IMR-90 (cell line): ENCODE data around the gene CATSPER4. TPM values are rescaled to one million over a fixed set of nuclear protein-coding genes. Genes with fewer than 3 reads are reported as not detected.

Source experiments
- ATAC-seq: fragments of 200-7000 bp; cut with Tn5 transposase; 2 replicates; pipeline ENCODE4 v1.9.1; 2020; ENCODE audit warnings: low read depth, mild to moderate bottlenecking, moderate library complexity
- BruUV-seq: library from RNA; stranded (reverse); fragments of 400-500 nt; replicated peaks from 2 replicates; lab custom pipeline; 2021; lab: Mats Ljungman, UMichigan
- CTCF ChIA-PET: fragments of 300-600 bp; formaldehyde crosslinking; extraction: SDS; loops from one replicate; lab custom pipeline; 2021; ENCODE audit warnings: antibody characterized with exemption; lab: Yijun Ruan, JAX
- POLR2A ChIA-PET: fragments of 300-600 bp; sonication (Branson Sonifier 250); formaldehyde crosslinking; loops from one replicate; lab custom pipeline; 2022; ENCODE audit warnings: antibody characterized with exemption; ENCODE audit not compliant: unreplicated experiment; lab: Charles Lee
- DNase-seq: peaks from one replicate; pipeline ENCODE4 v3.0.0; 2013
- H2AFZ ChIP-seq: replicated peaks from 2 replicates; pipeline ENCODE3; 2013; ENCODE audit warnings: low read length, mild to moderate bottlenecking; ENCODE audit not compliant: poor library complexity
- H2AK5ac ChIP-seq: 2 replicates; pipeline ENCODE4 v1.6.1; 2013; ENCODE audit warnings: low read depth, low read length, inconsistent platforms
- H2AK9ac ChIP-seq: replicated peaks from 2 replicates; pipeline ENCODE3; 2013; ENCODE audit warnings: mild to moderate bottlenecking, low read depth, low read length, moderate library complexity; ENCODE audit not compliant: poor library complexity
- H2BK120ac ChIP-seq: 2 replicates; pipeline ENCODE4 v1.6.1; 2013; ENCODE audit warnings: low read depth, low read length, inconsistent platforms
- H2BK15ac ChIP-seq: 3 replicates; pipeline ENCODE4 v1.6.1; 2013; ENCODE audit warnings: low read depth, low read length, inconsistent platforms
- H2BK20ac ChIP-seq: 2 replicates; pipeline ENCODE4 v1.6.1; 2013; ENCODE audit warnings: low read depth, mild to moderate bottlenecking, inconsistent platforms, low read length, moderate library complexity
- H2BK5ac ChIP-seq: 2 replicates; pipeline ENCODE4 v1.6.1; 2013; ENCODE audit warnings: mild to moderate bottlenecking, low read depth, low read length, inconsistent platforms; ENCODE audit not compliant: poor library complexity, severe bottlenecking
- H3K14ac ChIP-seq: replicated peaks from 2 replicates; pipeline ENCODE4 v1.6.1; 2013; ENCODE audit warnings: low read depth, low read length, inconsistent platforms
- H3K18ac ChIP-seq: 2 replicates; pipeline ENCODE4 v1.6.1; 2013; ENCODE audit warnings: low read depth, low read length, control low read depth
- H3K23ac ChIP-seq: 2 replicates; pipeline ENCODE4 v1.6.1; 2013; ENCODE audit warnings: low read depth, low read length, inconsistent platforms
- H3K27ac ChIP-seq: 2 replicates; pipeline ENCODE4 v1.5.1; 2013; ENCODE audit warnings: mild to moderate bottlenecking, control low read depth, low read length; ENCODE audit not compliant: insufficient read depth
- H3K27me3 ChIP-seq: 2 replicates; pipeline ENCODE4 v1.6.1; 2013; ENCODE audit warnings: low read length; ENCODE audit not compliant: control insufficient read depth, insufficient read depth
- H3K36me3 ChIP-seq: 2 replicates; pipeline ENCODE4 v1.6.1; 2013; ENCODE audit warnings: low read length, mixed read lengths; ENCODE audit not compliant: control insufficient read depth, insufficient read depth
- H3K4ac ChIP-seq: 2 replicates; pipeline ENCODE4 v1.6.1; 2013; ENCODE audit warnings: low read depth, low read length, inconsistent platforms
- H3K4me1 ChIP-seq: 2 replicates; pipeline ENCODE4 v1.6.1; 2013; ENCODE audit warnings: low read length, mixed read lengths; ENCODE audit not compliant: control insufficient read depth, insufficient read depth
- H3K4me2 ChIP-seq: 2 replicates; pipeline ENCODE4 v1.6.1; 2013; ENCODE audit warnings: low read depth, mild to moderate bottlenecking, control low read depth, low read length, moderate library complexity
- H3K4me3 ChIP-seq: 2 replicates; pipeline ENCODE4 v1.5.1; 2013; ENCODE audit warnings: low read depth, mild to moderate bottlenecking, control low read depth, low read length, moderate library complexity; ENCODE audit not compliant: insufficient read depth
- H3K56ac ChIP-seq: 2 replicates; pipeline ENCODE4 v1.6.1; 2013; ENCODE audit warnings: low read length, inconsistent platforms; ENCODE audit not compliant: insufficient read depth; ENCODE audit errors: extremely low read depth
- H3K79me1 ChIP-seq, 2 experiments: 2 replicates each; pipeline ENCODE4 v1.6.1; 2013; ENCODE audit warnings: low read length in 2 of 2, inconsistent platforms in 1 of 2, low read depth in 1 of 2
- H3K9ac ChIP-seq: 2 replicates; pipeline ENCODE4 v1.6.1; 2013; ENCODE audit warnings: low read depth, low read length, control low read depth
- H3K9me1 ChIP-seq: 2 replicates; pipeline ENCODE4 v1.6.1; 2013; ENCODE audit warnings: low read length, inconsistent platforms; ENCODE audit not compliant: insufficient read depth
- H3K9me3 ChIP-seq: 2 replicates; pipeline ENCODE4 v1.6.1; 2013; ENCODE audit warnings: low read length; ENCODE audit not compliant: control insufficient read depth, insufficient read depth
- H4K20me1 ChIP-seq: 2 replicates; pipeline ENCODE4 v1.6.1; 2013; ENCODE audit warnings: low read length, inconsistent platforms; ENCODE audit not compliant: insufficient read depth
- H4K5ac ChIP-seq: 2 replicates; pipeline ENCODE4 v1.6.1; 2013; ENCODE audit warnings: mild to moderate bottlenecking, low read depth, low read length, control low read depth
- H4K8ac ChIP-seq, 2 experiments: 2 replicates each; pipeline ENCODE4 v1.6.1; 2013; ENCODE audit warnings: low read depth in 2 of 2, low read length in 2 of 2, control low read depth in 1 of 2, inconsistent platforms in 1 of 2
- H4K91ac ChIP-seq: 2 replicates; pipeline ENCODE4 v1.6.1; 2013; ENCODE audit warnings: low read depth, low read length, inconsistent platforms; ENCODE audit not compliant: insufficient read depth
- BHLHE40 ChIP-seq: fragments of 150-350 bp; IDR thresholded peaks from 2 replicates; pipeline ENCODE4 v1.6.1; 2016; ENCODE audit warnings: mild to moderate bottlenecking, low read depth, low read length
- CEBPB ChIP-seq: IDR thresholded peaks from 2 replicates; pipeline ENCODE4 v1.6.1; 2012; ENCODE audit warnings: low read depth, low read length, improper control_type of control experiment
- RAD21 ChIP-seq: IDR thresholded peaks from 2 replicates; pipeline ENCODE4 v1.6.1; 2012; ENCODE audit warnings: low read length, improper control_type of control experiment
- WGBS, 2 experiments: methylation state at CpG; one replicate each; pipeline versions ENCODE4 v1.1.5 to v1.1.7; 2013; ENCODE audit warnings: missing lambda C conversion rate in 2 of 2; ENCODE audit not compliant: insufficient read length in 1 of 2; ENCODE audit errors: extremely low coverage in 2 of 2; 5-methylcytosine and 5-hydroxymethylcytosine counted together
- dilution Hi-C: fragments of 300-500 bp; cut with HindIII; formaldehyde crosslinking; loops from one replicate; pipeline ENCODE4 v1.14.3; 2018; ENCODE audit warnings: low sequenced_read_pairs; ENCODE audit not compliant: unreplicated experiment
- in situ Hi-C: fragments of 300-500 bp; cut with MboI; formaldehyde crosslinking; loops from 3 replicates; pipeline ENCODE4 v1.14.3; 2019; ENCODE audit warnings: low sequenced_read_pairs, inconsistent platforms, mixed read lengths
- intact Hi-C: fragments of 100-400 bp; cut with micrococcal nuclease; formaldehyde crosslinking; loops from 2 replicates; pipeline ENCODE4 v1.10.0; 2022
- polyA plus RNA-seq, 3 experiments: library from polyadenylated mRNA; depleted of rRNA; stranded (reverse); fragments of >200 nt; gene quantifications; 2 replicates each; pipeline ENCODE4 v1.2.3, GENCODE V29; 2012; ENCODE audit warnings: low replicate concordance in 1 of 3
- total RNA-seq: library from RNA; depleted of rRNA; stranded (reverse); fragments of >200 nt; gene quantifications from 2 replicates; pipeline ENCODE4 v1.2.3, GENCODE V29; 2012; rRNA removed

The CATSPER4 gene
- total and polyA plus RNA-seq, 2 of the 4 experiments (the other 2 are of a cell fraction), result not detected

GRCh38 chr1:26239936-26240335 is 49.5 kb downstream of the CATSPER4 start:
- WGBS, 2 experiments, result no CpG with 5 or more reads among the region's 4 CpGs
- no peak overlapping the region; the same call in 1 of the 2 replicates for H3K4me2 ChIP-seq

More at GRCh38 chr1:26239936-26240335, 49.5 kb downstream of the CATSPER4 start:
- no peak overlapping the region for H3K23ac ChIP-seq
- H3K79me1 ChIP-seq, result peaks cover 38 to 58% of the 10 kb centered on the region in 2 experiments
- H4K91ac ChIP-seq, result no peak overlapping the region
- ATAC-seq, result peak; percentile 32; the same call in 1 of the 2 replicates
- H2BK15ac ChIP-seq, result no peak overlapping the region
- H3K56ac ChIP-seq, result no peak overlapping the region
- H4K5ac ChIP-seq, result no peak overlapping the region
- H3K27ac ChIP-seq, result no peak overlapping the region
- CTCF ChIA-PET, result no interaction called here
- no peaks in the 10 kb centered on the region for H3K27me3 ChIP-seq
- no peak overlapping the region for H2AK5ac ChIP-seq
- no peak overlapping the region for H2AFZ ChIP-seq
- no peak overlapping the region; a peak in 1 of 4 replicates for H4K8ac ChIP-seq
- peaks cover 2% of the 10 kb centered on the region; the same call in 1 of the 2 replicates for H3K36me3 ChIP-seq
- no peak overlapping the region for H3K18ac ChIP-seq
- H3K14ac ChIP-seq, result no peak overlapping the region
- H2BK120ac ChIP-seq, result no peak overlapping the region
- intact Hi-C loops (loop anchor here (10.0 kb wide), 1 partner anchor 135 kb away; no protein-coding TSS in a partner anchor), in situ Hi-C loops (no loop called here), dilution Hi-C loops (no loop called here)
- peaks cover 2% of the 10 kb centered on the region; the same call in 1 of the 2 replicates for H3K4me1 ChIP-seq
- TF ChIP-seq CEBPB (no peak), BHLHE40 (no peak), RAD21 (no peak)
- H2AK9ac ChIP-seq, result no peak overlapping the region
- H3K9me3 ChIP-seq, result no peaks in the 10 kb centered on the region
- H3K4me3 ChIP-seq, result no peak overlapping the region
- no peak overlapping the region for H3K4ac ChIP-seq
- POLR2A ChIA-PET, result no interaction called here
- no peaks in the 10 kb centered on the region for H4K20me1 ChIP-seq
- peak; percentile 6 for DNase-seq
- BruUV-seq, result no TSS peak
- no peak overlapping the region for H2BK20ac ChIP-seq
- H2BK5ac ChIP-seq, result no peak overlapping the region
- H3K9ac ChIP-seq, result no peak overlapping the region
- H3K9me1 ChIP-seq, result peaks cover 3% of the 10 kb centered on the region; the same call in 1 of the 2 replicates

Other genes with a start within 250 kb of the CATSPER4 start
- 11.9 and 12.2 TPM in 2 replicates for gene PAFAH2, start 192.5 kb upstream of the CATSPER4 start, total RNA-seq
- gene PAFAH2, start 192.5 kb upstream of the CATSPER4 start, polyA plus RNA-seq (2012; rRNA removed), result 7.2 and 8.3 TPM in 2 replicates
- gene EXTL1, start 168.8 kb upstream of the CATSPER4 start, total RNA-seq, result 0.56 and 0.90 TPM in 2 replicates
- 5.2 and 6.1 TPM in 2 replicates for gene EXTL1, start 168.8 kb upstream of the CATSPER4 start, polyA plus RNA-seq (2012; rRNA removed)
- gene SLC30A2, start 144.5 kb upstream of the CATSPER4 start, total RNA-seq, result not detected in 2 replicates
- gene SLC30A2, start 144.5 kb upstream of the CATSPER4 start, polyA plus RNA-seq (2012; rRNA removed), result not detected in 2 replicates
- gene TRIM63, start 123.0 kb upstream of the CATSPER4 start, total RNA-seq, result not detected in 2 replicates
- not detected in 2 replicates for gene TRIM63, start 123.0 kb upstream of the CATSPER4 start, polyA plus RNA-seq (2012; rRNA removed)
- gene PDIK1L, start 78.8 kb upstream of the CATSPER4 start, total RNA-seq, result 3.0 and 5.8 TPM in 2 replicates
- 1.2 and 1.4 TPM in 2 replicates for gene PDIK1L, start 78.8 kb upstream of the CATSPER4 start, polyA plus RNA-seq (2012; rRNA removed)
- not detected in 2 replicates for gene FAM110D, start 31.5 kb upstream of the CATSPER4 start, total RNA-seq
- gene FAM110D, start 31.5 kb upstream of the CATSPER4 start, polyA plus RNA-seq (2012; rRNA removed), result not detected in 2 replicates
- gene C1orf232, start 21.6 kb upstream of the CATSPER4 start, total RNA-seq, result not detected in 2 replicates
- gene C1orf232, start 21.6 kb upstream of the CATSPER4 start, polyA plus RNA-seq (2012; rRNA removed), result not detected in 2 replicates
- gene ZNF593, start 20.7 kb upstream of the CATSPER4 start, total RNA-seq, result 22.2 and 22.8 TPM in 2 replicates
- gene ZNF593, start 20.7 kb upstream of the CATSPER4 start, polyA plus RNA-seq (2012; rRNA removed), result 57.7 and 78.6 TPM in 2 replicates
- gene ZNF593OS, start 18.8 kb upstream of the CATSPER4 start, total RNA-seq, result not detected in 2 replicates
- not detected in 2 replicates for gene ZNF593OS, start 18.8 kb upstream of the CATSPER4 start, polyA plus RNA-seq (2012; rRNA removed)
- gene CNKSR1, start 13.1 kb upstream of the CATSPER4 start, total RNA-seq, result 0.28 TPM in 1 of 2 replicates, not detected in the other
- gene CNKSR1, start 13.1 kb upstream of the CATSPER4 start, polyA plus RNA-seq (2012; rRNA removed), result 0.30 and 0.43 TPM in 2 replicates
- gene CEP85, start 43.6 kb downstream of the CATSPER4 start, total RNA-seq, result 11.1 and 11.5 TPM in 2 replicates
- gene CEP85, start 43.6 kb downstream of the CATSPER4 start, polyA plus RNA-seq (2012; rRNA removed), result 11.2 and 11.8 TPM in 2 replicates
- 32.2 and 35.0 TPM in 2 replicates for gene SH3BGRL3, start 89.5 kb downstream of the CATSPER4 start, total RNA-seq
- 483 and 565 TPM in 2 replicates for gene SH3BGRL3, start 89.5 kb downstream of the CATSPER4 start, polyA plus RNA-seq (2012; rRNA removed)
- gene UBXN11, start 116.0 kb downstream of the CATSPER4 start, total RNA-seq, result 3.6 and 5.2 TPM in 2 replicates
- 17.0 and 18.4 TPM in 2 replicates for gene UBXN11, start 116.0 kb downstream of the CATSPER4 start, polyA plus RNA-seq (2012; rRNA removed)
- gene CD52, start 127.4 kb downstream of the CATSPER4 start, total RNA-seq, result not detected in 2 replicates
- gene CD52, start 127.4 kb downstream of the CATSPER4 start, polyA plus RNA-seq (2012; rRNA removed), result 1.3 and 1.6 TPM in 2 replicates
- not detected in 2 replicates for gene CRYBG2, start 163.5 kb downstream of the CATSPER4 start, total RNA-seq
- gene CRYBG2, start 163.5 kb downstream of the CATSPER4 start, polyA plus RNA-seq (2012; rRNA removed), result not detected in 2 replicates
- not detected in 2 replicates for gene ZNF683, start 182.1 kb downstream of the CATSPER4 start, total RNA-seq
- not detected in 2 replicates for gene ZNF683, start 182.1 kb downstream of the CATSPER4 start, polyA plus RNA-seq (2012; rRNA removed)
- not detected in 2 replicates for gene LIN28A, start 220.2 kb downstream of the CATSPER4 start, total RNA-seq
- not detected in 2 replicates for gene LIN28A, start 220.2 kb downstream of the CATSPER4 start, polyA plus RNA-seq (2012; rRNA removed)
- gene DHDDS, start 241.7 kb downstream of the CATSPER4 start, total RNA-seq, result 66.7 and 67.7 TPM in 2 replicates
- gene DHDDS, start 241.7 kb downstream of the CATSPER4 start, polyA plus RNA-seq (2012; rRNA removed), result 42.8 and 49.3 TPM in 2 replicates